K562 (cell line): ENCODE results near the gene MYOM3. TPM values are rescaled to one million over a fixed set of nuclear protein-coding genes. Genes with fewer than 3 reads are reported as not detected.

ENCODE experiments used
- ATAC-seq: fragments of 200-7000 bp; cut with Tn5 transposase; 3 replicates; pipeline ENCODE4 v1.9.1; 2020; ENCODE audit warnings: moderate library complexity
- BruUV-seq: library from RNA; stranded (reverse); fragments of 400-500 nt; replicated peaks from 2 replicates; lab custom pipeline; 2021; lab: Mats Ljungman, UMichigan
- CTCF ChIA-PET: fragments of 300-600 bp; formaldehyde crosslinking; extraction: SDS; loops from one replicate; lab custom pipeline; 2021; ENCODE audit warnings: low intra/inter-chr PET ratio; lab: Yijun Ruan, JAX
- POLR2A ChIA-PET: fragments of 300-600, 350-650 bp; sonication (Branson Sonifier 250); formaldehyde crosslinking; extraction: SDS; loops from one replicate; lab custom pipeline; 2021; ENCODE audit warnings: antibody characterized with exemption, inconsistent platforms; lab: Yijun Ruan, JAX
- DNase-seq, 4 experiments: peaks; one replicate each; pipeline versions ENCODE4 v3.0.0 to v3.0.0-alpha.2; 2011 to 2018; ENCODE audit warnings: low spot score in 3 of 4, mixed read lengths in 3 of 4; ENCODE audit errors: extremely low read depth in 1 of 4
- FAIRE-seq: peaks from 2 replicates; lab custom pipeline; 2011; peaks lifted over from hg19 to GRCh38; lab: Jason Lieb, UNC
- H2AFZ ChIP-seq: 2 replicates; pipeline ENCODE4 v1.6.0; 2011; ENCODE audit warnings: low read depth, low read length, control low read depth, inconsistent platforms
- H3K27ac ChIP-seq: fragments of 200-600 bp; 3 replicates; pipeline ENCODE4 v1.8.0; 2011; ENCODE audit warnings: low read depth, mild to moderate bottlenecking, control low read depth, inconsistent platforms, low read length, moderate library complexity, mixed read lengths; ENCODE audit errors: extremely low read depth
- H3K27me3 ChIP-seq, 2 experiments: fragments of 300-600 bp in 1 of 2; 2 replicates in 1 of 2; 3 replicates in 1 of 2; pipeline versions ENCODE4 v1.6.0 to v1.8.0; 2011; ENCODE audit warnings: inconsistent platforms in 2 of 2, low read length in 2 of 2, mild to moderate bottlenecking in 1 of 2, mixed read lengths in 1 of 2, moderate library complexity in 1 of 2; ENCODE audit not compliant: control insufficient read depth in 2 of 2, insufficient read depth in 2 of 2
- H3K36me3 ChIP-seq: fragments of 300-600 bp; 3 replicates; pipeline ENCODE4 v1.8.0; 2011; ENCODE audit warnings: mild to moderate bottlenecking, low read length, inconsistent platforms; ENCODE audit not compliant: control insufficient read depth, insufficient read depth
- H3K4me1 ChIP-seq, 2 experiments: fragments of 200-600 bp in 1 of 2; replicated peaks in 1 of 2; 2 replicates in 1 of 2; 3 replicates in 1 of 2; pipeline versions ENCODE4 v1.5.1 to v1.8.0; 2011; ENCODE audit warnings: inconsistent platforms in 2 of 2, low read length in 2 of 2, mild to moderate bottlenecking in 1 of 2, mixed read lengths in 1 of 2, moderate library complexity in 1 of 2; ENCODE audit not compliant: control insufficient read depth in 2 of 2, insufficient read depth in 2 of 2
- H3K4me2 ChIP-seq: 2 replicates; pipeline ENCODE4 v1.6.1; 2011; ENCODE audit warnings: low read length, control low read depth, inconsistent platforms, mixed read lengths; ENCODE audit not compliant: insufficient read depth
- H3K4me3 ChIP-seq: fragments of 200-600 bp; sonication (generic), shearing (Covaris generic); 2 replicates; pipeline ENCODE4 v1.5.1; 2016; ENCODE audit warnings: control low read depth, inconsistent platforms
- H3K79me2 ChIP-seq: fragments of 200-600 bp; 3 replicates; pipeline ENCODE4 v1.8.0; 2011; ENCODE audit warnings: low read length, inconsistent platforms; ENCODE audit not compliant: control insufficient read depth, insufficient read depth
- H3K9ac ChIP-seq, 2 experiments: 2 replicates each; pipeline versions ENCODE4 v1.6.0 to v1.6.1; 2011; ENCODE audit warnings: low read depth in 2 of 2, low read length in 2 of 2, control low read depth in 1 of 2, inconsistent platforms in 1 of 2, mild to moderate bottlenecking in 1 of 2, mixed read lengths in 1 of 2; ENCODE audit not compliant: insufficient read depth in 1 of 2
- H3K9me1 ChIP-seq: one replicate; pipeline ENCODE4 v1.6.0; 2011; ENCODE audit warnings: inconsistent platforms, mild to moderate bottlenecking, low read length, moderate library complexity; ENCODE audit not compliant: control insufficient read depth, insufficient read depth
- H3K9me3 ChIP-seq: replicated peaks from 2 replicates; pipeline ENCODE4 v1.5.1; 2011; ENCODE audit warnings: low read depth, low read length, inconsistent platforms; ENCODE audit not compliant: control insufficient read depth, insufficient read depth
- H4K20me1 ChIP-seq: replicated peaks from 2 replicates; pipeline ENCODE4 v1.6.1; 2011; ENCODE audit warnings: low read length, inconsistent platforms, mixed read lengths; ENCODE audit not compliant: control insufficient read depth, insufficient read depth
- CTBP1 ChIP-seq: fragments of 450-650 bp; IDR thresholded peaks from 2 replicates; pipeline ENCODE4 v1.6.1; 2016; ENCODE audit warnings: borderline replicate concordance
- CTCF ChIP-seq, 3 experiments: IDR thresholded peaks in 2 of 3; conservative IDR thresholded peaks in 1 of 3; 2 replicates each; pipeline ENCODE4 v1.5.1; 2011 to 2012; ENCODE audit warnings: low read length in 3 of 3, mild to moderate bottlenecking in 3 of 3, control low read depth in 2 of 3, improper control_type of control experiment in 1 of 3, inconsistent platforms in 1 of 3, low read depth in 1 of 3, mixed read lengths in 1 of 3, moderate library complexity in 1 of 3; ENCODE audit not compliant: insufficient read depth in 2 of 3
- TSC22D4 ChIP-seq: fragments of 450-650 bp; IDR thresholded peaks from 2 replicates; pipeline ENCODE4 v1.6.1; 2016; ENCODE audit warnings: missing genetic modification characterization, missing biosample characterization, control low read depth
- ZNF174 ChIP-seq: fragments of 250-450 bp; sonication (Bioruptor Pico); IDR thresholded peaks from 2 replicates; pipeline ENCODE4 v1.4.0; 2020; ENCODE audit warnings: mild to moderate bottlenecking
- WGBS: fragments of 100-300 bp; shearing (Covaris generic); methylation state at CpG from one replicate; pipeline ENCODE4 v1.1.6; 2016; ENCODE audit warnings: low coverage, mixed read lengths; ENCODE audit not compliant: insufficient coverage; ENCODE audit errors: missing lambda C conversion rate; 5-methylcytosine and 5-hydroxymethylcytosine counted together
- in situ Hi-C: fragments of 300-500 bp; cut with MboI; formaldehyde crosslinking; loops from 4 replicates; pipeline ENCODE4 v1.15.0; 2018; ENCODE audit warnings: inconsistent platforms, mixed read lengths
- intact Hi-C: fragments of 100-400 bp; cut with micrococcal nuclease; formaldehyde crosslinking; loops from 2 replicates; pipeline ENCODE4 v1.14.2; 2022
- polyA plus RNA-seq, 8 experiments: library from polyadenylated mRNA; depleted of rRNA in 4 of 8; stranded (reverse) in 5 of 8; unstranded in 3 of 8; fragments of >200 nt; fragmentation: Nextera tagmentation in 2 of 8; fragmentation: Illumina TruSeq in 1 of 8; extraction: Ambion mirVana in 2 of 8; extraction: Trizol in 1 of 8; gene quantifications; 2 replicates each; pipeline versions ENCODE4 v1.2.1 to v1.2.3, GENCODE V29; 2011 to 2014; ENCODE audit warnings: inconsistent platforms in 1 of 8, missing spikeins in 1 of 8
- total RNA-seq, 7 experiments: library from RNA; depleted of rRNA in 6 of 7; stranded (reverse); fragments of >200 nt in 6 of 7; fragmentation: Illumina TruSeq in 2 of 7; extraction: Trizol in 2 of 7; gene quantifications; 2 replicates each; pipeline versions ENCODE4 v1.2.1 to v1.2.3, GENCODE V29; 2011 to 2021; ENCODE audit warnings: low replicate concordance in 1 of 7

MYOM3 gene
- total and polyA plus RNA-seq, 9 of the 15 experiments (the other 6 are each of a cell fraction or from before 2014, with no cell fraction given): 0.01 TPM; not detected in 8

- ChIA-PET POLR2A (no interaction called here), CTCF (no interaction called here)
- intact Hi-C loops (no loop called here), in situ Hi-C loops (no loop called here)
- Histone ChIP-seq H3K27me3 (peaks cover 51 to 78% of the 10 kb centered on the region in 2 experiments), H3K27ac (no peak overlapping the region), H3K4me1 (no peaks in the 10 kb centered on the region), H3K9ac (no peak overlapping the region), H4K20me1 (0 out of 2 replicates have a peak, but pooled peaks cover 6% of the 10 kb centered on the region), H3K36me3 (no peaks in the 10 kb centered on the region), H3K4me3 (no peak overlapping the region), H3K79me2 (no peaks in the 10 kb centered on the region), H3K4me2 (no peak overlapping the region), H2AFZ (no peak overlapping the region), H3K9me3 (no peaks in the 10 kb centered on the region), H3K9me1 (no peaks in the 10 kb centered on the region)
- ATAC-seq (peak; percentile 38; the same call in 2 of the 3 replicates), DNase-seq (no peak), FAIRE-seq (no peak)
- no peak for TF ChIP-seq TSC22D4 (tag)
- TF ChIP-seq CTBP1: no peak
- TF ChIP-seq ZNF174: no peak
- peak; percentile 11 to 36 (median 17); a peak in 2 of 6 replicates for TF ChIP-seq CTCF (IDR thresholded peaks at IDR 0.05 in 2 of 3, conservative IDR thresholded peaks at IDR 0.05 in 1 of 3; ENCODE audit: insufficient read depth in 2 of 3, low read depth in 1 of 3, low read length in 3 of 3)
- 2% methylated on average over 6 of the region's 6 CpGs for WGBS
- no TSS peak for BruUV-seq
These were observed 46.1 kb upstream of the MYOM3 start for GRCh38 chr1:24157918-24158481.
